Heart left ventricle (tissue), 16 donors: Measurements from ENCODE around the gene GBA3. TPM values are rescaled to one million over a fixed set of nuclear protein-coding genes. Genes with fewer than 3 reads are reported as not detected.

ENCODE experiments used
- ATAC-seq, 4 donors: fragments of 200-7000 bp; cut with Tn5 transposase; one replicate each; pipeline ENCODE4 v1.9.1; 2020 to 2022; ENCODE audit warnings: moderate library complexity in 4 of 4, mild to moderate bottlenecking in 3 of 4, moderate number of reproducible peaks in 1 of 4
- DNase-seq, 5 donors: peaks; one replicate each; pipeline ENCODE4 v3.0.0-alpha.2; 2020
- H3K27ac ChIP-seq, 12 donors: fragments of 200-600 bp; sonication (generic) in 4 of 12; one replicate each; pipeline versions ENCODE4 v1.5.0 to v1.8.0; 2016 to 2022; ENCODE audit warnings: mild to moderate bottlenecking in 2 of 12
- H3K27me3 ChIP-seq, 9 donors: fragments of 200-600 bp; sonication (generic) in 2 of 9; one replicate each; pipeline versions ENCODE4 v1.5.1 to v1.8.0; 2016 to 2022; ENCODE audit warnings: mild to moderate bottlenecking in 3 of 9
- H3K36me3 ChIP-seq, 9 donors: fragments of 200-600 bp; sonication (generic) in 2 of 9; one replicate each; pipeline versions ENCODE4 v1.5.0 to v1.8.0; 2018 to 2022; ENCODE audit warnings: mild to moderate bottlenecking in 2 of 9
- H3K4me1 ChIP-seq, 12 donors: fragments of 200-600 bp; sonication (generic) in 4 of 12; one replicate each; pipeline versions ENCODE4 v1.5.0 to v1.8.0; 2016 to 2022; ENCODE audit warnings: mild to moderate bottlenecking in 3 of 12
- H3K4me3 ChIP-seq, 12 donors: fragments of 200-600 bp; sonication (generic) in 4 of 12; one replicate each; pipeline versions ENCODE4 v1.5.0 to v1.8.0; 2017 to 2022; ENCODE audit warnings: mild to moderate bottlenecking in 9 of 12, moderate library complexity in 4 of 12
- H3K9me3 ChIP-seq, 12 donors: fragments of 200-600 bp; sonication (generic) in 4 of 12; one replicate each; pipeline versions ENCODE4 v1.5.0 to v1.8.0; 2016 to 2022; ENCODE audit warnings: mild to moderate bottlenecking in 1 of 12
- CTCF ChIP-seq, 12 donors: fragments of 200-600 bp; sonication (generic) in 4 of 12; IDR thresholded peaks; one replicate each; pipeline versions ENCODE4 v1.5.0 to v1.8.0; 2018 to 2022; ENCODE audit warnings: antibody characterized with exemption in 12 of 12, mild to moderate bottlenecking in 5 of 12
- POLR2A ChIP-seq, 2 donors: fragments of 450-650 bp; IDR thresholded peaks; one replicate each; pipeline ENCODE4 v1.6.1; 2017; ENCODE audit warnings: antibody characterized with exemption in 2 of 2, mild to moderate bottlenecking in 2 of 2, moderate library complexity in 2 of 2
- WGBS, 4 donors: extraction: QIAGEN DNeasy Blood & Tissue Kit in 2 of 4; methylation state at CpG; one replicate each; pipeline versions ENCODE4 v1.1.5 to v1.1.7; 2013 to 2018; 5-methylcytosine and 5-hydroxymethylcytosine counted together
- intact Hi-C, 10 donors: fragments of 100-400 bp; cut with DNase I; formaldehyde crosslinking; loops; one replicate each; pipeline versions ENCODE4 v1.11.1 to v1.14.2; 2022
- polyA plus RNA-seq, 2 donors: library from polyadenylated mRNA; stranded (reverse); fragments of 200-250 nt; gene quantifications; one replicate each; pipeline ENCODE4 v1.2.3, GENCODE V29; 2013
- total RNA-seq, 9 donors: library from RNA; depleted of rRNA in 2 of 9; stranded (reverse); fragments of >200 nt in 2 of 9; fragmentation: NEBNext Ultra II Directional in 3 of 9; extraction: Animal tissue kit (Norgen Biotek cat#: 25700) in 3 of 9; gene quantifications; one replicate each; pipeline versions ENCODE4 v1.1.0 to v1.2.4, GENCODE V29; 2016 to 2023
- donor health status: ischemic (EF 13 %, LVEDD 7.1; RV severe dilation, severe dysfunction).
- donor health status: healthy with polysubstance abuse.
- donor health status: DM: no; HTN: yes; CAD: no.
- donor health status: DM: no; HTN: no; CAD: no.
- donor health status: ischemic (EF 25% LVEDD 6.9; RV normal size, moderate dysfunction).
- donor health status: ischemic (EF 25% LVEDD 5.7; RV mildly dilated, moderate dysfunction).
- donor health status: healthy.
- donor health status: DM: yes; HTN: yes; CAD: no.
- donor health status: ischemic (EF 35%, LVEDD 5.7; RV mildly dilated, moderate dysfunction).
- donor health status: nonischemic (EF 11% LVEDD 7.7; RV severe dilation, severe dysfunction).
- donor health status: DM: yes; HTN: yes; CAD: no.
- donor health status: PGD.
- donor health status: ischemic (EF 29% LVEDD 5.4; RV normal size, mild dysfunction).
- donor health status: nonischemic (EF 23%, LVEDD 6.1; RV moderate dilation, normal function).

GBA3 gene
- total and polyA plus RNA-seq, 11 donors = 0.16 TPM; not detected in 10

- 89 to 94% (median 93%) methylated on average over 1 of the region's 1 CpG for WGBS, 4 donors
Observed at GRCh38 chr4:22672519-22672918, 20.2 kb upstream of the GBA3 start.

GRCh38 chr4:22672944-22673343, 19.8 kb upstream of the GBA3 start:
- DNase-seq (no peak), ATAC-seq (no peak)
- Histone ChIP-seq H3K27ac (no peak overlapping the region), H3K4me1 (peaks cover 0 to 10% (median 0%) of the 10 kb centered on the region in 12 donors), H3K36me3 (no peaks in the 10 kb centered on the region), H3K9me3 (no peaks in the 10 kb centered on the region), H3K4me3 (no peak overlapping the region), H3K27me3 (peaks cover 0 to 3% (median 0%) of the 10 kb centered on the region in 9 donors)
- intact Hi-C loops = no loop called here
- no peak for TF ChIP-seq POLR2A (IDR thresholded peaks at IDR 0.05)
- no peak for TF ChIP-seq CTCF (IDR thresholded peaks at IDR 0.05)
- 92 to 96% (median 94%) methylated on average over 4 of the region's 4 CpGs for WGBS, 4 donors

More at GRCh38 chr4:22672519-22672918, 20.2 kb upstream of the GBA3 start:
- H3K9me3 ChIP-seq = no peaks in the 10 kb centered on the region
- no peaks in the 10 kb centered on the region for H3K36me3 ChIP-seq
- peaks cover 0 to 14% (median 0%) of the 10 kb centered on the region in 12 donors for H3K4me1 ChIP-seq
- no peak overlapping the region for H3K27ac ChIP-seq
- intact Hi-C loops = no loop called here
- H3K27me3 ChIP-seq = peaks cover 0 to 3% (median 0%) of the 10 kb centered on the region in 9 donors
- no peak for DNase-seq
- H3K4me3 ChIP-seq = no peak overlapping the region
- no peak for TF ChIP-seq CTCF (IDR thresholded peaks at IDR 0.05)
- TF ChIP-seq POLR2A (IDR thresholded peaks at IDR 0.05) = no peak
- no peak for ATAC-seq

- Histone ChIP-seq H3K36me3 (no peaks in the 10 kb centered on the region), H3K9me3 (no peaks in the 10 kb centered on the region), H3K4me1 (peaks cover 0 to 7% (median 0%) of the 10 kb centered on the region in 12 donors), H3K27ac (no peak overlapping the region), H3K27me3 (peaks cover 0 to 3% (median 0%) of the 10 kb centered on the region in 9 donors), H3K4me3 (no peak overlapping the region)
- DNase-seq (no peak), ATAC-seq (no peak)
- TF ChIP-seq POLR2A (IDR thresholded peaks at IDR 0.05) (no peak), CTCF (IDR thresholded peaks at IDR 0.05) (no peak)
- intact Hi-C loops = no loop called here
- 100% methylated on average over 1 of the region's 1 CpG for WGBS, 4 donors
Observed at GRCh38 chr4:22674700-22675099, 18.0 kb upstream of the GBA3 start.

GRCh38 chr4:22676063-22676462, 16.7 kb upstream of the GBA3 start:
- H3K27me3 ChIP-seq = peaks cover 0 to 3% (median 0%) of the 10 kb centered on the region in 9 donors
- no peaks in the 10 kb centered on the region for H3K36me3 ChIP-seq
- no peak for DNase-seq
- H3K9me3 ChIP-seq = no peaks in the 10 kb centered on the region
- H3K27ac ChIP-seq = no peak overlapping the region
- intact Hi-C loops = no loop called here
- ATAC-seq = no peak
- peaks cover 0 to 9% (median 0%) of the 10 kb centered on the region in 12 donors for H3K4me1 ChIP-seq
- WGBS, 4 donors = 94 to 99% (median 97%) methylated on average over 1 of the region's 1 CpG
- TF ChIP-seq CTCF (IDR thresholded peaks at IDR 0.05) (no peak), POLR2A (IDR thresholded peaks at IDR 0.05) (no peak)
- no peak overlapping the region for H3K4me3 ChIP-seq
